GM06990 (cell line): ENCODE data around the gene G0S2.

Experiments used
- DNase-seq: peaks from one replicate; pipeline ENCODE4 v3.0.0-alpha.2; 2011; ENCODE audit not compliant: insufficient read length; ENCODE audit errors: extremely low read depth
- H3K27me3 ChIP-seq: replicated peaks from 2 replicates; pipeline ENCODE4 v1.6.0; 2011; ENCODE audit warnings: low read length; ENCODE audit not compliant: control insufficient read depth, insufficient read depth
- H3K36me3 ChIP-seq: 2 replicates; pipeline ENCODE4 v1.5.1; 2011; ENCODE audit warnings: low read length; ENCODE audit not compliant: control insufficient read depth, insufficient read depth
- H3K4me3 ChIP-seq: replicated peaks from 2 replicates; pipeline ENCODE4 v1.5.1; 2011; ENCODE audit warnings: low read depth, mild to moderate bottlenecking, control low read depth, low read length
- CTCF ChIP-seq: IDR thresholded peaks from 2 replicates; pipeline ENCODE4 v1.5.1; 2011; ENCODE audit warnings: low read length, control low read depth, mild to moderate bottlenecking, inconsistent platforms; ENCODE audit not compliant: insufficient read depth, poor library complexity, severe bottlenecking

The G0S2 gene

GRCh38 chr1:209657918-209658317 is 17.3 kb upstream of the G0S2 start:
- Histone ChIP-seq H3K27me3 (no peaks in the 10 kb centered on the region; the same call in 1 of the 2 replicates), H3K36me3 (no peaks in the 10 kb centered on the region), H3K4me3 (no peak overlapping the region)
- no peak for TF ChIP-seq CTCF
- no peak for DNase-seq

- no peaks in the 10 kb centered on the region for H3K36me3 ChIP-seq
- peak; percentile 14 for DNase-seq
- H3K27me3 ChIP-seq: no peaks in the 10 kb centered on the region; the same call in 1 of the 2 replicates
- TF ChIP-seq CTCF: no peak
- H3K4me3 ChIP-seq: no peak overlapping the region
These were observed 15.3 kb upstream of the G0S2 start for GRCh38 chr1:209659909-209660308.

GRCh38 chr1:209661071-209661470 is 14.1 kb upstream of the G0S2 start:
- DNase-seq: no peak
- TF ChIP-seq CTCF: no peak
- Histone ChIP-seq H3K36me3 (no peaks in the 10 kb centered on the region), H3K4me3 (no peak overlapping the region), H3K27me3 (no peaks in the 10 kb centered on the region; the same call in 1 of the 2 replicates)

GRCh38 chr1:209662879-209663327 is 12.3 kb upstream of the G0S2 start:
- no peak overlapping the region for H3K4me3 ChIP-seq
- no peak for DNase-seq
- H3K36me3 ChIP-seq: no peaks in the 10 kb centered on the region
- TF ChIP-seq CTCF: no peak
- H3K27me3 ChIP-seq: no peaks in the 10 kb centered on the region

- TF ChIP-seq CTCF: no peak
- no peak for DNase-seq
- Histone ChIP-seq H3K27me3 (no peaks in the 10 kb centered on the region), H3K4me3 (no peak overlapping the region), H3K36me3 (no peaks in the 10 kb centered on the region)
These were observed 8.1 kb upstream of the G0S2 start for GRCh38 chr1:209667103-209667502.

GRCh38 chr1:209667708-209668107 is 7.5 kb upstream of the G0S2 start:
- no peak for DNase-seq
- no peaks in the 10 kb centered on the region for H3K27me3 ChIP-seq
- no peak overlapping the region for H3K4me3 ChIP-seq
- no peak for TF ChIP-seq CTCF
- no peaks in the 10 kb centered on the region for H3K36me3 ChIP-seq
